Gastroesophageal sphincter (tissue), 3 donors: ENCODE data around the gene DIP2C.

ENCODE experiments used
- CTCF ChIP-seq, 4 experiments: fragments of 200-600 bp in 2 of 4; fragments of 450-650 bp in 2 of 4; sonication (generic) in 1 of 4; IDR thresholded peaks; one replicate each; pipeline ENCODE4 v1.5.1; 2017 to 2019; ENCODE audit warnings: antibody characterized with exemption in 4 of 4, mild to moderate bottlenecking in 2 of 4, moderate library complexity in 2 of 4
- EP300 ChIP-seq: sonication (generic); formaldehyde crosslinking; IDR thresholded peaks from one replicate; pipeline ENCODE4 v1.6.1; 2017; ENCODE audit warnings: antibody characterized with exemption, mild to moderate bottlenecking
- POLR2A ChIP-seq, 2 donors: fragments of 450-650 bp; IDR thresholded peaks; one replicate each; pipeline ENCODE4 v1.6.1; 2017; ENCODE audit warnings: antibody characterized with exemption in 2 of 2, mild to moderate bottlenecking in 2 of 2, moderate library complexity in 1 of 2
- POLR2AphosphoS5 ChIP-seq: sonication (generic); formaldehyde crosslinking; IDR thresholded peaks from one replicate; pipeline ENCODE4 v1.6.1; 2017; ENCODE audit warnings: antibody characterized with exemption

DNA sequence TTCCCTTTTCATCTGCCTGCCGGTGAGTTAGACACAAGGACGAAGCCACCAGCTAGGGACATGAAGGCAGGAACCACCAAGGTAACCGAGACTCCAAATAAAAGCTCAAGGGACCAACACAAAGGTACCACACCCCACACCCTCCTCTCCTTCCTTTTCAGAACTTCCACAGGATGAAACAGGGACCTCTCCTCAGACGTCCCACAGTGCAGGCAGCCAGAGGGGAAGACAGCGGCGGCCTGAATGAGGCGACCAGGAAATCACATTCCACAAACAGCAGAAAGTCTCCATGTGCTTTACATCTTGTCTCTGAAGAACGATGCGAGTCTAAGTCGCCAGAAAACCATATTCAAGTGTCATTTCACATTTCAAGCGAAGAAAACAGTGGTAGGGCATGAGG is 97.8 kb downstream of the DIP2C start:
- TF ChIP-seq POLR2AphosphoS5 (no peak), CTCF (IDR thresholded peaks at IDR 0.05) (no peak), POLR2A (IDR thresholded peaks at IDR 0.05) (no peak), EP300 (no peak)
